ENCODE measurements around the gene RNF31. TPM values are rescaled to one million over a fixed set of nuclear protein-coding genes. Genes with fewer than 3 reads are reported as not detected.
A peak's percentile ranks its signal among the peaks of the same experiment; 100 is the strongest.

The RNF31 gene
- total and polyA plus RNA-seq, 7 donors, result 13.6 to 57.8 (median 31.9) TPM

- WGBS, 2 donors, result 95% methylated on average over 9 of the region's 9 CpGs
- Histone ChIP-seq H3K4me3 (no peak overlapping the region), H3K36me3 (peaks cover 0 to 55% (median 34%) of the 10 kb centered on the region in 4 donors), H3K27me3 (no peaks in the 10 kb centered on the region), H3K4me1 (peaks cover 0 to 28% (median 24%) of the 10 kb centered on the region in 4 donors), H3K9me3 (no peaks in the 10 kb centered on the region), H3K27ac (peak overlapping the region; percentile 73 to 84 (median 76))
- no peak for DNase-seq
- intact Hi-C loops (cut with DNase I), result loop anchor here (2.0 kb wide), 1 partner anchor 29 kb away; the partner anchor contains the start of gene IRF9
- TF ChIP-seq POLR2AphosphoS5 (IDR thresholded peaks at IDR 0.05) (no peak), POLR2A (IDR thresholded peaks at IDR 0.05) (no peak), CTCF (IDR thresholded peaks at IDR 0.05) (no peak), EP300 (IDR thresholded peaks at IDR 0.05) (no peak)
These were observed 42.2 kb downstream of the RNF31 start for GRCh38 chr14:24189460-24189859.

GRCh38 chr14:24190416-24190815, 43.1 kb downstream of the RNF31 start:
- no peaks in the 10 kb centered on the region for H3K27me3 ChIP-seq
- peaks cover 0 to 46% (median 28%) of the 10 kb centered on the region in 4 donors for H3K36me3 ChIP-seq
- intact Hi-C loops (cut with DNase I), result no loop called here
- peaks cover 0 to 34% (median 29%) of the 10 kb centered on the region in 4 donors for H3K4me1 ChIP-seq
- no peak for TF ChIP-seq POLR2A (IDR thresholded peaks at IDR 0.05)
- no peak for TF ChIP-seq CTCF (IDR thresholded peaks at IDR 0.05)
- no peaks in the 10 kb centered on the region for H3K9me3 ChIP-seq
- H3K4me3 ChIP-seq, result no peak overlapping the region
- no peak for DNase-seq
- 93 to 96% methylated on average over 10 of the region's 10 CpGs for WGBS, 2 donors
- no peak overlapping the region for H3K27ac ChIP-seq

- DNase-seq, result no peak
- intact Hi-C loops (cut with DNase I), result no loop called here
- H3K27ac ChIP-seq, result no peak overlapping the region
- no peaks in the 10 kb centered on the region for H3K9me3 ChIP-seq
- H3K27me3 ChIP-seq, result no peaks in the 10 kb centered on the region
- H3K36me3 ChIP-seq, result peaks cover 0 to 32% (median 16%) of the 10 kb centered on the region in 4 donors
- TF ChIP-seq POLR2AphosphoS5 (IDR thresholded peaks at IDR 0.05), result no peak
- TF ChIP-seq POLR2A (IDR thresholded peaks at IDR 0.05), result no peak
- TF ChIP-seq CTCF (IDR thresholded peaks at IDR 0.05), result no peak
- TF ChIP-seq EP300 (IDR thresholded peaks at IDR 0.05), result no peak
- no peak overlapping the region for H3K4me3 ChIP-seq
- peaks cover 0 to 41% (median 35%) of the 10 kb centered on the region in 4 donors for H3K4me1 ChIP-seq
- 95 to 97% methylated on average over 15 of the region's 15 CpGs for WGBS, 2 donors
These were observed 45.6 kb downstream of the RNF31 start for GRCh38 chr14:24192933-24193332.

GRCh38 chr14:24194186-24194872, 47.0 kb downstream of the RNF31 start:
- TF ChIP-seq POLR2A (IDR thresholded peaks at IDR 0.05), result no peak
- no peak for TF ChIP-seq POLR2AphosphoS5 (IDR thresholded peaks at IDR 0.05)
- TF ChIP-seq CTCF (IDR thresholded peaks at IDR 0.05), result no peak
- no peak for TF ChIP-seq EP300 (IDR thresholded peaks at IDR 0.05)
- Histone ChIP-seq H3K36me3 (peaks cover 0 to 32% (median 16%) of the 10 kb centered on the region in 4 donors), H3K27ac (peak overlapping the region; percentile 86 to 98 (median 96)), H3K9me3 (no peaks in the 10 kb centered on the region), H3K4me1 (peaks cover 0 to 31% (median 26%) of the 10 kb centered on the region in 4 donors), H3K27me3 (no peaks in the 10 kb centered on the region), H3K4me3 (peak overlapping the region; percentile 66 to 91 (median 84))
- intact Hi-C loops (cut with DNase I), result loop anchor here (2.0 kb wide), 1 partner anchor 18 kb away; the partner anchor contains the start of gene CHMP4A
- no peak for DNase-seq
- 86 to 91% methylated on average over 7 of the region's 7 CpGs for WGBS, 2 donors

Data from sigmoid colon (tissue), 7 donors.